GM21528 (cell line): ENCODE data around the gene ST3GAL3.
A peak's percentile ranks its signal among the peaks of the same experiment; 100 is the strongest.

Experiments used
- ATAC-seq: cut with Tn5 transposase; IDR thresholded peaks from one replicate; pipeline ENCODE4 v1.9.1; 2021; ENCODE audit warnings: mild to moderate bottlenecking, moderate library complexity; ENCODE audit not compliant: unreplicated experiment, low FRiP score

ST3GAL3 gene, protein sequence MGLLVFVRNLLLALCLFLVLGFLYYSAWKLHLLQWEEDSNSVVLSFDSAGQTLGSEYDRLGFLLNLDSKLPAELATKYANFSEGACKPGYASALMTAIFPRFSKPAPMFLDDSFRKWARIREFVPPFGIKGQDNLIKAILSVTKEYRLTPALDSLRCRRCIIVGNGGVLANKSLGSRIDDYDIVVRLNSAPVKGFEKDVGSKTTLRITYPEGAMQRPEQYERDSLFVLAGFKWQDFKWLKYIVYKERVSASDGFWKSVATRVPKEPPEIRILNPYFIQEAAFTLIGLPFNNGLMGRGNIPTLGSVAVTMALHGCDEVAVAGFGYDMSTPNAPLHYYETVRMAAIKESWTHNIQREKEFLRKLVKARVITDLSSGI

DNA sequence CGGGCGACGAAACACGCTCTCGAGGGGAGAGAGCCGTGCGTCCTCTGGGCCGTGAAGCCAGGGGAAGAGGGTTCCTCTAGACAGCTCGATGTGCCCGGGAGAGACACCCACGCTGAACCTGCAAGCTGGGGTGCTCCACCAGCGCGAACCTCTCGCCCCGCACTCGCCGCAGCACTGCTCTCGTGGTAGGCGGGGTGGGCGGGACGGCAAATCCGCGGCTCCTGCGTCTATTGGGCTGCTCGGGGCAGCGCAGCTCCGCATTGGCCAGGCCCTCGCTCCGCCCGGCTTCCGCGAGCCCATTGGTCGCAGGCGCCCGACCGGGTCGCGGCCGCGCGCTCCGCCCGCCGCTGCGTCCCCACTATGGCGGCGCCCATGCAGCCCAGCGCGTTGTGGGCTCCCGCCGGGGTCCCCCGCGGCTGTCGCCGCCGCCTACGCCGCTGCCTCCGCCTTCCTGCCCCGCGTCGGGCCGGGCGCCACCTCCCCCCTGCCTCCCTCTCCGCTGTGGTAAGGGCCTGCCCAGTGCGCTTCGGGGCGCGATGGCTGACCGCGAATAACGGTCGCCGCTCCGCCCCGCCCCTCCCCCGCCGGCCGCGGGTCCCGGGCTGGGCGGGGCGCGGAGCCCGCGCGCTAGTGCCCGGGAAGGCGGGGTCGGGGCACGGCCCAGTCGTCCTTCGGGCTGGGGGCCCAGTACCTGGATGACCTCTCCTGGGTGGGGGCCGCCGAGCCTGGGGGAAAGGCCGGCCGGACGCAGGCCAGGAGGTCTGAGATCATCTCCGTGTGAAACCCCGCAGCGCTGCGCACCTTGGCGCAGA lies at the start of gene ST3GAL3:
TSS of gene ST3GAL3 (plus strand) at position 347 of the 812 bp plus-strand sequence. CDS start 28,727 bp downstream, outside the sequence.
- ATAC-seq: peak; percentile 85

DNA sequence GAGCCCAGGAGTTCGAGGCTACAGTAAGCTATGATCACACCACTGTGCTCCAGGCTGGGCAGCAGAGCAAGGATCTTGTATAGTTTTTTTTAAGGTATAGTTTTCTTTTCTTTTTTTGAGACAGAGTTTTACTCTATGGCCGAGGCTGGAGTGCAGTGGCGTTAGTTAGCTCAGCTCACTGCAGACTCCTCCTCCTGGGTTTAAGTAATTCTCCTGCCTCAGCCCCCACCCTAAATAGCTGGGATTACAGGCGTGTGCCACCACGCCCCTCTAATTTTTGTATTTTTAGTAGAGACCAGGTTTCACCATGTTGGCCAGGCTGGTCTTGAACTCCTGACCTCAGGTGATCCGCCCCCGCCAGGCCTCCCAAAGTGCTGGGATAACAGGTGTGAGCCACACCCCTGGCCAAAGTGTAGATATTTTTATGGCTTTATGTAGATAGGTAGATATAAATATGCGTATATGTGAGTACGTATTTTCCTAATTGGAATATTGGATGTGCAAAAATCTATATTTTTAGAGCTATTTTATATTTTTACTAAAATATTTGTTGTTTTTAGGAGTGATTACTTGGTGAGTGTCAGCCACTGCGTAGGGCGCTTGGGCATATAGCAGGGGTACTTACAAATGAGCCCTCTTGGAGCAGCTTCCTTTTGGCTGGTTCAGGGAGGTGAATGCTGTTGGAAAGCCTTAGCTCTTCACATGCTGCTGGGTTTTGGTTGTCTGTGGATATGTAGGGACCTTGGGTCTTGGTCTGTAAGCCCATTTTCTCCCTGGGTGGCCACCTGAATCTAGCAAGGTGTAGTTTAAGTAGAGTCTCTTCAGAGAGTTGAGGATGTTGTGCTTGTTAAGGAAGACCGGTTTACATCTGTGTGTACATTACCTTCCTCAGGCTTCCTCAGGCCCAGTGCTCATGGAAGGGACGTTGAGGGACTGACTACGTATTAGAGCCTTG lies 47.8 kb upstream of the ST3GAL3 start:
- ATAC-seq: no peak

DNA sequence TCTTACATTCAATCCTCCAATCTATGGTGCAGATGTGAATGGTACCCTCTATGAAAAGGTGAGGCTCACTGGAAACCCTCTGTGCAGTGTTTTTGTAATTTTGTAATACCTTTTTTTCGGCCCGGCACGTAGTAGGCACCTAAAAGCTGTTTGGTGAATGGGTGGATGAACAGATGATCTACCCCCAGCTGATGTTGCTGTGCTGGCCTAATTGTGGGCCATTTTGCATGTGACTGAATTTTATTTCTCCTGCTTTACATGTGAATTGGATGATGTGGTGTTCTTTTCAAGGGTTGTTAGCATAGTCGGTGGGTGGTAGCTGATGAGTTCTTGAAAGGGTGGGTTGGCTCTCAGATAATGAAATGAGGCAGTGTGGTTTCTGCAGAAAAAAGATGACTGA lies 47.0 kb upstream of the ST3GAL3 start:
- no peak for ATAC-seq

DNA sequence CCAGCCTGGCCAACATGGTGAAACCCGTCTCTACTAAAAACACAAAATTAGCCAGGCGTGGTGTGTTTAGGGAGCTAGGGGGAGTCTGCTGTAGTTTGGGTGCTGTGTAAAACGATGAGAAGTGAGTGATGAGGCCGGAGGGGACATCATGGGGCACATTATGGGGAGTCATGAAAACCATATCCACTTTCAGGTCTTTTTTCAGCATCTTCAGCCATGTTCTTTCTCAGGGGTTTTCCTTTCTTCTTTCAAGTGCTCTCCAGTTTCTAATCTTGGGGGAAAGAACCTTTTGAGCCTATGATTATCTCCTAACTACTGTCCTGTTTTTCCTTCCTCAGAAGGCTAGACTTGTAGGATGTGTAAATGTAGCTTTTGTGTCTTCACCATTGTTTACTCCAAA lies 43.0 kb upstream of the ST3GAL3 start:
- ATAC-seq: no peak

DNA sequence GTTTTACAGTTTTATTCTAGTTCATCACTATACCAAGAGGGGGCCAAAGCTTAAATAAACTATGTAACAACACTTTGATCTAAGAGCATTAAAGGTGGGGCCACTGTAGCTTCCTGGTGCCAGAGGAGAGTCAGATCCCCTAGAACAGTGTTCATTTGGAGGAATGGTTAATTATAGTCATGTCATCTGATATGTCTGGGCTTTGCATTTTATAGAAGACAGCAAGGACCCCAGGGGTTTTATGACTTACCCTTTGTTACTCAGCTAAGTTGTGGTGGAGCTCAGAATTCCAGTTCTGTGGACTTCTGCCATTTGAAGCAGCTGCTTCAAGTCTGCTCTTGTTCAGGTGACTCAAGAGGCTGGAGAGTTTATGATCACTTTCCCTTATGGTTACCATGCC lies 40.7 kb upstream of the ST3GAL3 start:
- ATAC-seq: no peak

DNA sequence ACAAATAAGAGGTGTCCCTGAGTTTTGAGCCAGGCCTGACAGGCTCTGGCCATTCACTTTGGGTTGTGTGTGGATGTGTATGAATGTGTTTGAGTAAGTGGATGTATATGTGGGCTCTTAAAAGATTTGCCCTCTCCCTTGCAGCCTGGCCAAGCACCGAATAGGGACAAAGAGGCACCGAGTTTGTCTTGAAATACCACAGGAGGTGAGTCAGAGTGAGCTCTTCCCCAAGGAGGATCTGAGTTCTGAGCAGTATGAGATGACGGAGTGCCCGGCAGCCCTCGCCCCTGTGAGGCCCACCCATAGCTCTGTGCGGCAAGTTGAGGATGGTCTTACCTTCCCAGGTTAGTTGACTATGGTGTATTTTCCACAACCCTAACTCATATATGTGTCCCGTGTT lies 38.4 kb upstream of the ST3GAL3 start:
- no peak for ATAC-seq

DNA sequence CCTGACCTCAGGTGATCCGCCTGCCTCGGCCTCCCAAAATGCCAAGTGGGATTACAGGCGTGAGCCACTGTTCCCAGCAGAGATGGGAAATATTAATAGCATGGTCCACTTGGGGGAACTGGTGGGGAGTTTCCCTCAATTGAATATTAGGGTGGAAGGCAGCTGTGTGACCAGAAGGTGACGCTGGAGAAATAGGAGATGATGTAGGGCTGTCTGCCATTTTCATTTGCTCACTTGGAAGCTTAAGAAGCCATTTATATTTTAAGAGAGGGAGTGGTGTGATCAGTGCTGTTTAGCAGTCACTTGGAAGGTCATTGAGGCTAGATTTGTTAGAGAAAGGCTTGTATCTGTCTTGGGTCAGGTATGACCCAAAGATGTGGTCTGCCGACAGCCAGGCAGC lies 37.5 kb upstream of the ST3GAL3 start:
- no peak for ATAC-seq

DNA sequence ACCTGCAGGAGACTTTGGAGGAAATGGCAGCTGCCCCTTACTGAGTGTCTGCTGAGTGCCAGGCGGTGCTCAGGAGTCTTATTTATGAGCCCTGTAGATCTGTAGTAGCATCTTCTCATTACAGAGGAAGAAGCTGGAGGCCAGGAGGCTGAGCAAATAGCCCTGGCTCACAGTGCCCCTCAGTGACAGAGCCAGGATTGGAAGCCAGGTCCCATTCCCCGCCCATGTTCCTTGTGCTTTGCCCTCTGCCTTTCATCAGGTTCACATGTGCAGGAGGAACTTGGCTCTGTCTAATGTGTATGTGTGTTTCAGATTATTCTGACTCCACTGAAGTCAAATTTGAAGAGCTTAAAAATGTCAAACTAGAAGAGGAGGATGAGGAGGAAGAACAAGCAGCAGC lies 36.1 kb upstream of the ST3GAL3 start:
- ATAC-seq: no peak

DNA sequence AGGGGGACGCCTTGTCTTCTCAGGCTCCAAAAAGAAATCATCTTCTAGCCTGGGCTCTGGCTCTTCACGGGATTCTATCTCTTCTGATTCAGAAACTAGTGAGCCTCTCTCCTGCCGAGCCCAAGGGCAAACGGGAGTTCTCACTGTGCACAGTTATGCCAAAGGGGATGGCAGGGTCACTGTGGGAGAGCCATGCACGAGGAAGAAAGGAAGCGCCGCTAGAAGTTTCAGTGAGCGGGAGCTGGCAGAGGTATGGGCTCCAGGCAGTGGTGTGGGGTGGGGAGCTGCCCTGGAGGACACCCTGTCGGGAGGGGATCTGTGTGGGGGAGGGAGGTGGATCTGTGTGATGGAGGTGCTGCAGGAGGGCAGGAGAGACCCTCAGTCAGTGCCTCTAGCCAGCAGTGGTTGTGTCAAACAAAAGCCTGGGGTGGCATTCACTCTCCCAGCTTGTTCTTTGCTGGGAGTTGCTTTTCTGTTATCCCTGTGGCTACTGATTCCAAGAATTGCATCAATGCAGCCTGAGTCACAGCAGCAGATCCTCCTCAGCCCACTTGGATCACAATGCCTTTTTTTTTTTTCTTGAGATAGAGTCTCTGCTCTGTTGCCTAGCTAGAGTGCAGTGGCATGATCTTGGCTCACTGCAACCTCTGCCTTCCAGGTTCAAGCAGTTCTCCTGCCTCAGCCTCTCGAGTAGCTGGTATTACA lies 35.6 kb upstream of the ST3GAL3 start:
- ATAC-seq: no peak

DNA sequence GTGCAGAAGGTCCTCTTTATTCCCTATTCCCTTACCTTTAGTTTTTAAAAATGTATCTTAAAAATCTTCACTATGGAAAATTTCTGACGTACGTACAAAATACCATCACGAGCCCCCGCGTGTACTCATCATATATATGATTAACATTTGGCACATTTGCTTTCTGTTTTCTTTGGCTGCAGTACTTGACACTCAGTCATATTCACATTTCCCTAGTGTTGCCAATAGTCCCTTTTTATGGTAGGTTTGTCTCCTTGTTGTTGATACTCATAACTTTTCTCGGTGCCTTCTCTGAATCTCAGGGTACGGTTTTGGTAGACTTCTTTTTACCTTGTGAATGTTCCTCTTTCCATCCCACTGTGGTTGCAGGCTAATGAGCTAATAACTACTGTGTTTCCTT lies 34.1 kb upstream of the ST3GAL3 start:
- ATAC-seq: no peak

DNA sequence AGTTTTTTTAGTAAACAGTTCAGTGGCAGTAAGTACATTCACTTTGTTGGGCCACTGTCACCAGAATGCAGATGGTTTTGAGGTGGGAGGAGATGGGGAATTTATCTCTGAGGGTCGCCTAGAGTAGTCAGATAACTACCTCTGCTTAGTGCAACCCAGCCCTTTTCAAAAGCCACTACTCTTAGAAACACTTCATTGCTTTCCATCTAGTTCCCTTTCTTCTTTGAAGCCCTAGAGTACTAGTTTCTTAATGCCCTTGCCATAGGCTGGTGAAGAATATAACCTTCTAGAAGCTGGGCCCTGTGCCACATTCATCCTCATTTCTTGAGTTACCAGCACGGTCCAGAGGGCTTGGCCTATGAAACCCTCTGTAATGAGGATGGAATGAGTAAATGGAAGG lies 28.4 kb upstream of the ST3GAL3 start:
- no peak for ATAC-seq

DNA sequence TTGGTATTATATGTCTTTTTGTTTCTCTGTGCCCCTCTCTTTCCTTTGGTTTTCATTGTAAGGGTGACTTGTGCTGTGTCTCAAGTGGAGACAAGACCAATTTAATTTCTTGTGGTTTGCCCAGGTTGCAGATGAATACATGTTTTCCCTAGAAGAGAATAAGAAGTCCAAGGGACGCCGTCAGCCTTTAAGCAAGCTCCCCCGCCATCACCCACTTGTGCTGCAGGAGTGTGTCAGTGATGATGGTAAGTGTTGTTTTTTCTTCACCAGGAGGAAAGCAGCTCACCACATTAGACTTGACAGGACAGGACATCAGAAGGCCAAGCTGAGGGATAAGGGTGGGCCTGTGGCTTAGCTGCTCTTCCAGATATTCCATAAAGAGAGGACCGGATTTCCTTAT lies 23.8 kb upstream of the ST3GAL3 start:
- no peak for ATAC-seq

DNA sequence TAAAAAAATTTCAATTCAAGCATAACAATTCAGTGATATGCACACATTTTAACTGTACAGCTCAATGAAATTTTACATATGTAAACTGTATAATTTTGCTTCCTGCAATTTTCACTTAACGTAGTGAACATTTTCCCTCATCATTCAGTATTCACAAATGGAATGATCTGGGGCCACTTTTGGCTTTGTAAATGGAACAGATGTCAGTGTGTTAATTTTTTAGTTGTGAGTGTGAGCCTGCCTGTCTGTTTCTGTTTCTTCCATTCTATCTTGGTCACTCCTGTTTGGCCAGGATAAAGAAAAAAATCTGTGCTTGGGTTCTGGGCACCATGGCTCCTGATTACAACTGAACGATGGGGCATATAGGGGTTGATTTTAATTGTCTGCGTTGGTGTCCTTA lies 20.5 kb upstream of the ST3GAL3 start:
- ATAC-seq: no peak

DNA sequence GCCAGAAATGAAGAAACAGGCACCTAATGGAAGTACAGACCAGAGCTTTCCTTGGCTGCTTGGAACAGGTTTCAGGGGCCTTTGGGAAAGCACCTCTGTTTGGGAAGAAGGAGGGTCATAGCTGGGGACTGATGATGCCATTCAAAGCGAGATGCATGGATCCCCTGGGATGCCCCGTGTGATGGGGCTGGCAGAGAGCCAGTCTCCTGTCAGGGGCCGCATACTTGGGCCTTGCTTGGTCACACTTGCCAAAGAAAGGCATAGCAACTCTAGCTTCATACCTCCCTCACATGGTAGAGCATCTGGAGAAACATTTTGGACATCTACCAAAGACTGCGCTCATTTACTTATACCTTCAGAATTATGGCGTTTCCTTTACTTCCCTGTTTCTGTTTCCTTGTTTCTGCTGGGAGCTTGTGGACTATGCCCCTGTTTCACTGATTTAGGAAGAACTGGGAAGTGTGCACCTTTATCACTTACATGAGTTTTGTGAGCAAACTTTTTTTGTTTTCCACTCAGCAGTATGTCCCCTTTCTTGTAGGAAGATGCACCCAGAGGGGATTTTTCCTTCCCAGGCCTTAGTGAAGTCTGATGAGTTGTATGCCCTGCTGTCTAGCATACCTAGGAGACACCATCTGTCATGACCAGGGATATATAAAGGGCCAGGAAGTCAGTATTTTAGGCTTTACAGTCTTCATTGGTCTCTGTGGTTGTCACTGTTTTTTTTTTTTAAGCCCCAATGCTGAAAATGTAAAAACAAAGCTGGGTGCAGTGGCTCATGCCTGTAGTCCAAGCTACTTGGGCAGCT lies 19.8 kb upstream of the ST3GAL3 start:
- no peak for ATAC-seq

DNA sequence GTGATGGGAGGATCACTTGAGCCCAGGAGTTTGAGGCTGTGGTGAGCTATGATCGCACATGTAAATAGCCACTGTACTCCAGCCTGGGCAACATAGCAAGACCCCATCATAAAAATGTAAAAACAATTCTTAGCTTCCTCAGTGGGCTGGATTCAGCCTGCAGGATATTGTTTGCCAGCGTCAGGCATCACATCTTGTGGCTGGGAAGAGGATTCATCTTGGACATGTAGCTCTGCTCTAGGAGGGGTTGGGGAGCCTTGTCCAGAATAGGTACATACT lies 19.3 kb upstream of the ST3GAL3 start:
- ATAC-seq: no peak

DNA sequence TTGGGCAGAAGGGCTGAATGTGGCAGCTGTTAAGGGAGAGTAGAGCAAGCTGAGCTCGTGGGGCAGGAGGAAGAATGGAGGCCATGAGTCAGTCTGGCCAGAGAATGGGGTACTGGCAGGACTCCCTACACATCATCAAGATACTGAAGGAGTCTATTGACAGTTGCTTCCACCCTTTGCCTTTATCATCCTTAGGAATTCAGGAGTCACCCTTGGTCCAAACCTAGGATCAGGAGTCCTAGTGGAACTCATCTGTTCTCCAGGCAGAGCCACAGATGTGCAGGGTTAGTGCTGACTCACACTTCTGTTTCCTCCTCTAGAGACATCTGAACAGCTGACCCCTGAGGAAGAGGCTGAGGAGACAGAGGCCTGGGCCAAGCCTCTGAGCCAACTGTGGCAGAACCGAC lies 18.7 kb upstream of the ST3GAL3 start:
- no peak for ATAC-seq

DNA sequence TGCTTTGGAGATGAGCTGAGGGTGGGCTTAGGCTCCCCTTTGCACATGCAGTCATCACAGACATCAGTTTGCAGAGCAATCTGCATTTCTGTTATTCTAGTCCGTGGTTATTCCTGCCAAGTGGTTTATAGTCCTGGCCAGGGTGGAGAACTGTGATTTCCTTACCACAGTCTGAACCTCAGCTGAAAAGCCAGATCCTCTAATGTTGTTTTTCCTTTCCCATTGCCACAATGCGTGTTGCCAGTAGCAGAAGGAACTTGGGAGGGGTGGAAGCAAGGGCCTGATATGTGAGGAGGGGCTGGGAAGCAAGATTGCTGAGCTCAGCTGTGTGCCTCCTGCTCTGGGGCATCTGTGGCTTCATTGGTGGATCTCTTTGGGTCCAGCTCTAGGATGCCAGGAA lies 18.0 kb upstream of the ST3GAL3 start:
- no peak for ATAC-seq

DNA sequence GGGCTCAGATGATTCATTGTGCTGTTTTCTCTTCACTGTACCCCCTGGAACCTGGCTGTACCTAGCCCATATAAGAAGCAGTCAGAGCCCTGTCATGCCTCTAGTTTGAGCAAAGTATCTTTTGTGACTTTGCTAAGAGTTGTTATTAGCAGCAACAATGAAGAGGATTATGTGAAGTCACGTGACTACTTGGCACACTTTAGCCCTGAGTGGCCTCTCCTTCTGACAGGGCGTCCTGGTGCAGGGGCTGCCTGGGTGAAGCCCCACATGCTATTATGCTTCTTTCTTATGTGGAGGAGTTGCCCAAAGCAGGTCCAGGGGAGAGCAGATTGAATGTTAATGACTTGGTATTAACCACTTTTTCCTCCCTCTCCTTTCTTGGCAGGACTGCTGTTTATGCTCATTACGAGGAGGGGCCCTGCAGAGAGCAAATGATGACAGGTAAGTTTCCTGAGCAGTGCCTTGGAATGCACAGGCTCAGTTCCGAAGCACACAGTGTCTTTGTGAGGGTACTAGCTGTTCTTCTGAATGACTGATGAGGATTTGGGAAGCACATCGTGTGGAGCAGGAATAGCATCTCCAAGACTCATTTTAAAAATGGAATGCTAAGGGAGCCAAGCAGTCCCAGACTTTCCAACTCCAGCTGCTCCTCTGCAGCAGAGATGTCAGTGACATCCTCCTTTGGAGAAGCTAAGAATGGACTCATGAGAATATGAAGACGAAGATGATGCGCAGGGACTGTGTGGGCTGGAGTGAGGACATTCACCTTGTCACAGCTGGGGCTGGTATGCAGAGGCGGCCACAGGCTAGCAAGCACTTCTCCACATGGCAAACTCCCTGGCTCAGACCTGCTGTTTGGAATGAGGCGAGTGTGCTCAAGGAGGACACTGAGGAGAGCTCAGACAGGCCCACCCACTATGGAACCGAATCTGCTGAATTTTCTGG lies 15.2 kb upstream of the ST3GAL3 start:
- no peak for ATAC-seq

DNA sequence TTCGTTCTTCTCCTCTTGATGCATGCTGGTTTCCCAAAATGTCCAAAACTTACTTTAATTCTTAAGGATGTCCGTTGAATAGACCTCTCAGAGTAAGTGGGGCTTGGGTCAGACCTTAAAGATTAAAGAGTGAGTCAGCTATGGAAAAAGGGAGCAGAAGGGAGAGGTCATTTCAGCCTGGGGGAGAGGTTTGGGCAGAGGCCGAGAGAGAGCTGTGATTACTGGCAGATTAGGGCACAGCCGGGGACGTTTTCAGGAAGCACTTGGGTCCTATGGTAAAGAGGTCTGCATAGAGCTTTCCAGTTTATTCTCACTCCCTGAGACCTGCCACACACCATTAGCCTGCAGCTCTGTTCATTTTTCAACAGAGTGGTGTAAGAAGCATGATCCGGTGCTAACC lies 14.0 kb upstream of the ST3GAL3 start:
- no peak for ATAC-seq
